ENCODE results near the gene RABGAP1L.

Gene RABGAP1L

GRCh38 chr1:174964261-174964971, 805.1 kb downstream of the RABGAP1L start:
- no peak for TF ChIP-seq CTCF (IDR thresholded peaks at IDR 0.05; ENCODE audit: insufficient read depth, low read length, poor library complexity, severe bottlenecking)
- H3K36me3 ChIP-seq (ENCODE audit: control insufficient read depth, insufficient read depth, low read length) = no peaks in the 10 kb centered on the region; the same call in none of the 2 replicates
- no peak for DNase-seq (ENCODE audit: extremely low read depth, insufficient read length)
- no peaks in the 10 kb centered on the region for H3K27me3 ChIP-seq (replicated peaks; ENCODE audit: control insufficient read depth, insufficient read depth, low read length)
- no peak overlapping the region for H3K4me3 ChIP-seq (replicated peaks; ENCODE audit: low read depth, low read length)

GRCh38 chr1:174964972-174965361, 805.6 kb downstream of the RABGAP1L start:
- Histone ChIP-seq H3K4me3 (replicated peaks; ENCODE audit: low read depth, low read length) (no peak overlapping the region), H3K27me3 (replicated peaks; ENCODE audit: control insufficient read depth, insufficient read depth, low read length) (no peaks in the 10 kb centered on the region), H3K36me3 (ENCODE audit: control insufficient read depth, insufficient read depth, low read length) (no peaks in the 10 kb centered on the region; the same call in none of the 2 replicates)
- TF ChIP-seq CTCF (IDR thresholded peaks at IDR 0.05; ENCODE audit: insufficient read depth, low read length, poor library complexity, severe bottlenecking) = no peak
- no peak for DNase-seq (ENCODE audit: extremely low read depth, insufficient read length)

- no peaks in the 10 kb centered on the region; the same call in 1 of the 2 replicates for H3K36me3 ChIP-seq (ENCODE audit: control insufficient read depth, insufficient read depth, low read length)
- H3K4me3 ChIP-seq (replicated peaks; ENCODE audit: low read depth, low read length) = no peak overlapping the region
- no peak for DNase-seq (ENCODE audit: extremely low read depth, insufficient read length)
- H3K27me3 ChIP-seq (replicated peaks; ENCODE audit: control insufficient read depth, insufficient read depth, low read length) = no peaks in the 10 kb centered on the region
- no peak for TF ChIP-seq CTCF (IDR thresholded peaks at IDR 0.05; ENCODE audit: insufficient read depth, low read length, poor library complexity, severe bottlenecking)
These were observed 806.2 kb downstream of the RABGAP1L start for GRCh38 chr1:174965362-174966007.

- TF ChIP-seq CTCF (IDR thresholded peaks at IDR 0.05; ENCODE audit: insufficient read depth, low read length, poor library complexity, severe bottlenecking) = no peak
- H3K27me3 ChIP-seq (replicated peaks; ENCODE audit: control insufficient read depth, insufficient read depth, low read length) = no peaks in the 10 kb centered on the region
- no peak for DNase-seq (ENCODE audit: extremely low read depth, insufficient read length)
- H3K36me3 ChIP-seq (ENCODE audit: control insufficient read depth, insufficient read depth, low read length) = no peaks in the 10 kb centered on the region; the same call in 1 of the 2 replicates
- H3K4me3 ChIP-seq (replicated peaks; ENCODE audit: low read depth, low read length) = no peak overlapping the region
These were observed 806.8 kb downstream of the RABGAP1L start for GRCh38 chr1:174966008-174966572.

GRCh38 chr1:174967845-174968705, 808.8 kb downstream of the RABGAP1L start:
- Histone ChIP-seq H3K27me3 (replicated peaks; ENCODE audit: control insufficient read depth, insufficient read depth, low read length) (no peaks in the 10 kb centered on the region), H3K4me3 (replicated peaks; ENCODE audit: low read depth, low read length) (no peak overlapping the region), H3K36me3 (ENCODE audit: control insufficient read depth, insufficient read depth, low read length) (no peaks in the 10 kb centered on the region; the same call in 1 of the 2 replicates)
- no peak for DNase-seq (ENCODE audit: extremely low read depth, insufficient read length)
- no peak for TF ChIP-seq CTCF (IDR thresholded peaks at IDR 0.05; ENCODE audit: insufficient read depth, low read length, poor library complexity, severe bottlenecking)

Data from GM06990 (cell line).